Pons (tissue), 1 donor: Measurements from ENCODE around the gene ABCC5.

Source experiments
- DNase-seq: peaks from one replicate; pipeline ENCODE4 v3.0.0-alpha.2; 2016; ENCODE audit warnings: low spot score

ABCC5 gene

DNA sequence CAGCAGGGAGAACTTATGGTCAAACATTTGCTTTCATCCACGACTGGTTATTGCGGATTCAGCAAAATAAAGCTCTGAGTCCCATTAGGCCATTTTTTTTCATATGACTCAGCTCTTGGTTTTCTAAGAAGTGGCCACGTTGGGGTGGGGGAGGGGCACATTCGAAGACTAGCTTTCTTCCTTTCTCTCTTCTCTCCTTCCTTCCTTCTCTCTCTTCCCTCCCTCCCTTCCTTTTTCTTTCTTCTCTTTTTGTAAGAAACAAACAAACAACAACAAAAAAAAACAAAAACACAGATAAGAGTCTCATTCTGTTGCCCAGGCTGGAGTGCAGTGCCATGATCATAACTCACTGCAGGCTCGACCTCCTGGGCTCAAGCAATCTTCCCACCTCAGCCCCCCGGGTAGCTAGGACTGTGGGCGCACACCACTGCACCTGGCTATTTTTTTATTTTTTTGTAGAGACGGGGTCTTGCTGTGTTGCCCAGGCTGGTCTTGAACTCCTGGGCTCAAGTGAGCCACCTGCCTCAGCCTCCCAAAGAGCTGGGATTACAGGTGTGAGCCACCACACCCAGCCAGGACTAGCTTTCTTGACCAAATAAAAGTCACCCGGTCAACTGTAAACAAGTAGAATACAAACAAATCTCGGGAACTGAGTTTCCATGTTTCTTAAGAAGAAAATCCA lies 41.6 kb downstream of the ABCC5 start:
- DNase-seq, result no peak

DNA sequence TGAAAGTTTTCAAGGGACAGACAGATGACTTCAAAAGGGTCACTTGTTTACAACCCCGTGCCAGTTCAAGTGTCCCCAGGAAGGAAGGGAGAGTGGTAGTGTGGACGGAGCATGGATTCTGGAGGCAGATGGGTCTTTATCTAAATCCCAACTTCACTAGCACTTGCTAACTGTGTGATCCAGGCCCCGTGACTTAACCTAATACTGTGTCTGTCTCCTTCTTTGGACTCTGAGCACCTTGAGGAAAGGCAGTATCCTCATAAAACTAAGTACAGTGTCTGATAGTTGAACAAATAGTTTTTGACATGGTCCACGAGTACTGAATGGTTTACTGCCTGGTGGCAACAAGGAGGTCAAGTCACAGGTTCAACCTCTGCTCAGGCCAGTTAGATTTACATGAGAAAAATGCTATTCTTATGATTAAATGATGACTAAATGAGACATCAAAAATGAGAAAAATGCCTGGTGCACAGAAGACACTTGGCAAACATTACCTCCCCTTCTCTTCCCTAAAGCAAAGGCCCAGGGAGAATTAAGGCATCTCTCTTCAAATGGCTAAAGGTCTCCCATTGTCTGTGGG lies 48.9 kb downstream of the ABCC5 start:
- DNase-seq, result no peak

DNA sequence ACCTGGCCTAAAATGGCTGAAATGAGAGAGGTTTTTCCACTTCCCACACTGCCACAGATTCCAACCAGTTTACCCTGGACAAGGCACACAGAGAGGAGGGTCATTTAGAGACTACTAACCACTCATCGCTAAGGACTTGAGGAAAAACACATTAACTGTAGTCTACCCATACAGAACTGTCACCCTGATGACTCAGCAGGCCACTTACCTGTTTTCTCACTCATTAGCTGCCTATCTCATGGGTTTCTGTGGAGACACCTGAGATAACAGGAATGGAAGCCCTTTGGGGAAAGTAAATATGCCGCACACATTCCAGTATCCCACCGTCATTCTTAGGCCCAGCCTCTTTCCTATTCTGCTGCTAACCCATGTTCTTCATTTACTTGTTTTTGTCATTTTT lies 50.0 kb downstream of the ABCC5 start:
- DNase-seq, result no peak

DNA sequence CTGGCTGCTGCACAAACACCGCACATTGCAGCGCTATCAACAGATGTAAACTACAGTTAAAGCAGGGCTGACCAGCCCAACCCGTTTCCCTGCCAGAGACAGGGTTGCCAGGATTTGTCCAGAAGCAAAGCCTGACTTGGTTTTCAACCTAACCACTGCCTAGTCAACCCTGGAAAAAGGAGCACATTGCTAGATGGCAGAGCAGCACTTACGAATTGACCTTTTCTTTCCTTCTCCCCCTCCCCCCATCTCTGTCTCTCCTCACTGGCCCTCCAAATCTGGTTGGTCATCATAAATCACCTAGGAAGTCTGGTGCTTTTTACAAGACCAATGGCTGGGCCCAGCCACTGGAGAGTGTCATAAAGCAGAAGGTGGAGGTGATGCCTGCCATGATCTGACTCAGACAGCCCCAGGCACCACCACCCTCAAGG lies 51.3 kb downstream of the ABCC5 start:
- no peak for DNase-seq

DNA sequence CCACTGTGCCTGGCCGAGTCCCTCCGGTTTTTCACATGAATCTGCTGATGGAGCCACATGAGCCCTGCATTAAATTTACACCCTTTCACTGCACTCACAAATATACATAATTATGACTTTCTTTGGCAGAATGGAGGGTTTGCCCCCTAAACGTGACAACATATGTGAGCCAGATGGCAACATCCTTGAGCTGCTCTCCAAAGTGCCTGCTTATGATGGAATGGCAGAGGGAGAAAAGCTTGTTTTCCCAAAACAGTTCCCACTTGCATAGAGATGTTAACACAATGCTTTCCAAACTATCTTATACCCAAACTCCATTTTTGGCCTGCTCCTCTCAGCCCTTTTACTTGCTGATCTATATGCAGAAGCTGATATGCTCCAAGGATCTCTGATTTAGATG lies 54.9 kb downstream of the ABCC5 start:
- no peak for DNase-seq

DNA sequence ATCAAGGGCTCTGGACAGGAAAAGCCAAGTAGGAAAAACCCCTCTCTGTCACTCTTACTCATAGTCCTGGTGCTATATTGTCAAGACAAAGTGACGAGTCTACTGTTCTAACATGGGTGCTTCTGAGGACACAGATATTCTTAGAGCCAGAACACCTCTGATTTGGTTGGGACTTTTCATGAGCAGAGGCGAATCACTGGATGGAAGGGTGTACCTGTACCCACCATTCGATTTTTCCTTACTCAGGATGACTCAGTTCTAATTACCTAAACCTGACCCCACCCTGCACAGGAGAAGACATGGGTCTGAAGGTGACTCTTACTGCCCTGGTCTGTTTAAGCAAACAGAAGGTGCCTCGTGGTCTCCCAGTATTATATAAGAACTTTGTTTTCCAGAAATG lies 58.5 kb downstream of the ABCC5 start:
- DNase-seq, result no peak

DNA sequence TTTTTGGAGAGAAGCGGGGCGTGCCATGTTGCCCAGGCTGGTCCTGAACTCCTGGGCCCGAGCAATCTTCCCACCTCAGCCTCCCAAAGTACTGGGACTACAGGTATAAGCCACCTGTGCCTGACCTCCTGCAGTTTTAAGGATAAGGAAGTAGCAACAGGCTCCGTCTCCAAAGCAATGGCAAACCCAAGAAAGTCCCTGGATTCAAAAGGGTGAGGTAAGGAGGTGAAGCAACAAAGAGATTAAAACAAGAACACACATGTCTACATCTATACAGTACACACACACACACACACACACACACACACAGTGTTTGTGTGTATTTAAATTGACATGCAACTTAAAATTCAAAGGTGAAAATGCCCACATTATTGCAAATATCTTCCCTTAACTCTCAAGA lies 58.9 kb downstream of the ABCC5 start:
- no peak for DNase-seq

DNA sequence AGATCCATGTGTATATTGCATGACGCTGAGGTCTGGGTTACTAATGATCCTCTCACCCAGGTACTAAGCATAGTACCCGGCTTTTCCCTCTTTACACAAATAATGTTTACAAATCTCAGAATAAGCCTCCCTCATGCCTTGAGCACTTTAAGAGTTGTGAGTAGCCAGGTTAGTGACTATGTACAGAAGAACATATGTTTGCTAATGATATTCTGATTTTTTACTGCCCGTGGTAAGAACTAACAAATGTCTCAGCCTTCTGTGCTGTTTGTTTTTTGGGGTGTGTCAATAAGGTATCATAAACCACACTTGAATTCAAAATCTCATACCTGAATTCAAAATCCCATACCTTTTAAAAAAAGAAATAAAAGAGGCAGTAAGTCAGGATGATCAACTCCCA lies 59.5 kb downstream of the ABCC5 start:
- DNase-seq, result no peak

DNA sequence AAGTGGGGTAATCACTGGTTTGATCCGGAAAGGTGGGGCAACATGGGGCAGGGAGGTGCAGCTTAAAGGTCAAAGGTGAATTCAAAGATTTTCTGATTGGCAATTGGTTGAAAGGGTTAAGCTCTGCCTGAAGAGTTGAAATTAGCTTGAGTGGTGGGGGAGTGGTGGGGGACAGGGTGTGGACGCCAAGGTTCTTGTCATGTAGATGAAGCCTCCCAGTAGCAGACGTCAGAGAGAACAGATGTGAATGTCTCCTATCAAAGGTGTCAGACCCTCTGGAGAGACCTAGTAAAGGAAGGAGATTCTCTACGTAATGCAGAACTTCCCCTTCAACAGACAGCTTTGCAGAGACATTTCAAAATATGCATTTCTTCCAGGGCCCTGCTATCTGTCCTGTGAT lies 62.8 kb downstream of the ABCC5 start:
- no peak for DNase-seq

DNA sequence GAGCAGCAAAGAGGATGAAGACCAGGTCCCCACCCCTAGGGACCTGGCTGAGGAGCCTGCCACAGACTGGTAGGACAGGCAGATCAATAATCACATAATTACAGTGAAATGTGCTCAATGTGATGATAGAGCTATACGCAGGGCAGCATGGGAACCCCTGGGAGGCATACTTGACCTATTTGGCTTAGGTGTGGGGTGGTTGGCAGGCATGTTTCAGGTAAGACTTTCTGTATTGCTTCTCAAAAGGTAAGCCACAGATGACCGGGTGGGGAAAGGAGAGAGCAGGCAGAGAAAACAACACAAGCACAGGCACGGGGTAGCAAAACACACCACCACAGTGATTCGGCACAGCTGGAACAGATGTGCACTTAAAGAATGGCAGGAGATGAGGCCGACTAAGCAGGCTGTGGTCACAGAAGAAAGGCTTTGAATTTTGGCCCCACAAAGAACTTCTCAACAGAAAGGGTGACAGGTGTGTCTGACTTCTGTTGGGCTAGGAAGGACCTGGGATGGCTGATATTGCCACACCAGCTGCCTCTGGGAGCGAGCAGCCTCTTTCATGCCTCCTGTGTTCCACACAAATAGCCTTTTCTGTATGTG lies 64.1 kb downstream of the ABCC5 start:
- no peak for DNase-seq

DNA sequence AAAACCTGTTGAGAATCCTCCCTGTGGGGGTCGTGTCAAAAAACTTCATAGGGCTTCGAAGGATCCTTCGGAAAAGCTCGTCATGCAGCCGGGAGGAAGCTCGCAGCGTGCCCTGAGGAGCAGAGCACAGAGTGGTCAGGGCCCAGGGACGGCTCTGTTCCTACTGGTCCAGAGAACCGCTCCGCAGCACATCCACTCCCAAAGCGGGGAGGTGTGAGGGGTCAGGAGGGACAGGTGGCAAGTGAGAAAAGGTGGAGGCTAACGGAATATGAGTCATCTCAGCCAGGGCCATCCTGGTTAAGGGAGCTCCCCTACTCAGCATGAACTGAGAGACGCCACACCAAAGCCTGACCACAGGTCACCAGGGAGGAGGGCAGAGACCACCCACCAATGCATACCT lies 66.2 kb downstream of the ABCC5 start:
- DNase-seq, result no peak

DNA sequence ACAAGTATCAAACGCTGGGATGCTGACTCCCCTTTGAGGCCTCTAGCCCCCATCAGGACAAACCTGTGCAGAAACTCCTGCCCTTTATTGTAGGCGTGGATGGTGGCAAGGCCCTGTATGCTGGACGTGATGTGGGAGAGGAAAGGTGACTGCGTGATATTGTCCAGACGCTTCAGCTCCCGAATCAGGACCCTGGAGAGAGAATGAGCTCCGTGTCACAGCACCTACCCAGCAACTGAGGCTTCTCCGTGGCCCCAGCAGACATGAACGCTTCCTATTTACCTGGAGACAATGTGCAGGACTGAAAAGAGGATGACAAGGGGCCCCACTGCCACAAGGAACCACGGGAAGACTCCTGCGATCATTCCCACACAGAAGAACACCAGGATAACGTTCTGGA lies 68.0 kb downstream of the ABCC5 start:
- no peak for DNase-seq

DNA sequence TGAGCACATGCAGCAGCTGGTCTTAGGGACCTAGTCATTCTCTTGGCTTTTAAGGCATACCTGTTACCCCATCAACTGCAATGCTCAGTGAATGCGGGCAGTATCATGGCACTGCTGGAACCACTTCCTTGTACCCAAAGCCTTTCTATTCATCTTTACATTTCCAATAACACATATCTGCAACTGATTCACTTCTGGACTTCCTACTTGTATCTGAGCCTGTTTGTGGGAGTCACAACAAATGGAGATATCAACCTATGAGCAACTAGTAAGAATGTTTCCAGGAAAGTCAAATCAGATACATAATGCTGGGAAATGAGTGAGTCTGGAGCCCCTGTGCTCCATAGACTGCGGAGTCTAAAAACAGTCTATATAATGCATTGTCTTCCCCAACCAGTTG lies 71.6 kb downstream of the ABCC5 start:
- DNase-seq, result no peak

DNA sequence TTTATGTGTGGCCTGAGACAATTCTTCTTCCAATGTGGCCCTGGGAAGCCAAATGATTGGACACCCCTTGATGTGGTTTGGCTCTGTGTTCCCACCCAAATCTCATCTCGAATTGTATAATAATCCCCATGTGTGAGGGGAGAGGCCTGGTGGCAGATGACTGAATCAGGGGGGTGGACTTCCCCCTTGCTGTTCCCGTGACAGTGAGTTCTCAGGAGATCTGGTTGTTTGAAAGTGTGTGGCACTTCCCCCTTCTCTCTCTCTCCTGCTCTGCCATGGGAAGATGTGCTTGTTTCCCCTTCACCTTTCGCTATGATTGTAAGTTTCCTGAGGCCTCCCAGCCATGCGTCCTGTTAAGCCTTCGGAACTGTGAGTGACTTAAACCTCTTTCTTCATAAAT lies 72.9 kb downstream of the ABCC5 start:
- DNase-seq, result no peak

DNA sequence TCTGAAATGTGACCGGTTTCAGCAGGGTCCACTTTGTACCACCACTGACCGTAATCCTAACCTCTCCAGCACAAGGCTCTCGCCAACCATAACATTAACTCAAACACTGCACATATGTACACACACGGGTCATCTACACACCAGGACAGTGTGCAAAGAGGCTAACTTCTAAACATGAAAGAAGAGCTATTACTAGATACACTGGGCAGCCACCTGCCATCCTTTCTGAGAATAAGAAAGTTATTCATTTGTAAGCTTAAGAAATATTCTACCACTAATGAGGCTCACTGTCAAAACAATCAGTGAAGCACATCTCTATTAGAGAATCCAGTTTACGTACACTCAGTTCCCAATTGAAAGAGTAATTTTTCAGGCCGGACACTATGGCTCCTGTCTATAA lies 73.9 kb downstream of the ABCC5 start:
- no peak for DNase-seq

DNA sequence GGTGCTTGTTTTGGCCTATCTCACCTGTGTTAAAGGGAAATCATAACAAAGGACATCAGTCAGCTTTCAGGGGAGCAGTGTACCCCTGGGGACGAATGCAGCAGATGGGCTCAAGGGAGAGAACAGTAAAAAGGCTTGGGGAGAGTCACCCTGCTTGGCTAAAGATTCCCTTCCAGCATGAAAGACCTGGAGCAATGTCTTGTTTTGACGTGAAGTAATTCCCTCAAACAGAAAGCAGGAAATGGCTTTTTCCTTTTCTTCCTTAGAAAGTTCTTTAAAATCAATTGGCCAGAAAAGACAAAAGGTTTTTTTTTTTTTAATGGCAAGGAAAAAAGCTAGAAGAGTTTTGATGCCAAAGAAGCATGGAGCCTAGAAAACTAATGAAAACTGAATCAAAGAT lies 76.5 kb downstream of the ABCC5 start:
- no peak for DNase-seq

DNA sequence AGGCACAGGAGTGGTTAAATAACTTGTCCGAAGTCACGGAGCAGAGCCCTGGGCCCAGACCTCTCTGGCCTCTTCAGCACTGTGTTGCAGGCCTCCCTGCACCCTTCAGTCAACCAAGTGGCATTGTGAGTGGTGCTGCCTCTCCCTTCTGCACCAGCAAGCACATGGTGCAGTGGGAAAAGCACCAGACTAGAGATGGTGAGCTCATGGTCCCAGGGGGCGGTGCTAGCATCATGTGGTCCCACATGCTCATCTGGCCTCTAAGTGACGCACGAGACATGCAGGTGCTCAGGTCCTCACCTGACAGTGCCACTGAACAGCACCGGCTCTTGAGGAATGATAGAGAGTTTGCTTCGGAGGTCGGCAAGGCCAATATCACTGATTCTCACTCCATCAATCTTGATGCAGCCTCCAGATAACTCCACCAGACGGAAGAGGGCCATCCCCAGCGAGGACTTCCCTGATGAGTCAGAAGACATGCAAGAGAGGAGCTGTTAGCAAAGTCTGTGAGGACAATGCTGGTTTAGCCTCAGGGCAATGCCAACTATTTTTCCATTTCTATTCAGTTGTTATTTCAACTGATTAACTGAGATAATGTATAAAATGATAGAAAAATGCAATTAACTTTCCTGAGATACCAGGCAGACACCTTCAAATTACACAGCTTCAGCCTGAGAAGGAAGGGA lies 79.9 kb downstream of the ABCC5 start:
- no peak for DNase-seq

DNA sequence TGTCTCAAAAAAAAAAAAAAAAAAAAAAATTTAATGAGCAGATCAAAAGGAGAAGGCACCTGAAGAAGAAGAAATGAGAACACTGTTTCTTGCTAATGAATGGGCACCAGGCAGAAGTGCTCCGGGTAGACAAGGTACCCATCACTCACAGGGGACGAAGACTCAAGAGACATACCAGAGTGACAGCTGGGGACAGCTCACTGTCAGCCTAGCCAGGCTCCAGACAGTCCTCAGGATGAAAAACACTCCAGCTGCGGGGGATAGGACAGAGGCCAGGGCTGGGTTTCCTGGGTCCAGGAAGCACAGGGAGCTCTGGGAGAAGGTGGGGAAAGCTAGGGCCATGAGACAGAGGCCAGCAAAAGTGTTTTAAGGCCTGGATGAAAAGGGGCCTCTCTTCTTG lies 84.5 kb downstream of the ABCC5 start:
- DNase-seq, result no peak

DNA sequence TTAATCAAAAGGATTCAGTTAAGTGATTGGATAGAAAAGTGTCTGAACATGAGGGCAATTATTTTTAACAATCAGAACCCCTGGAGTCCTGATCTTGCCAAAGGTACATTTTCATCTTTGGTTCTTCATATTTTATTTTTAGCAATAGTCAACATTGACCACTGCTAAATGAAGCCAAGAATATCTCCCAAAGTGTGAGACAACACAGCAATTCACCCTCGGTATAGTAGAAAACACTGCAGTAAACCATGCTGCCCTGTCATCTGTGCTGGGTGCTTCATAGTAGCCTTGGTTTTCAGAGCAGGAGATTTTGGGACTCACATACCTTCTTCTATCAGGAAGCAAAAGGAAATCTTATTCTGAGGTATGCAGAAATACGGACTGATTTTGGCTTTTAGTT lies 85.8 kb downstream of the ABCC5 start:
- DNase-seq, result no peak

DNA sequence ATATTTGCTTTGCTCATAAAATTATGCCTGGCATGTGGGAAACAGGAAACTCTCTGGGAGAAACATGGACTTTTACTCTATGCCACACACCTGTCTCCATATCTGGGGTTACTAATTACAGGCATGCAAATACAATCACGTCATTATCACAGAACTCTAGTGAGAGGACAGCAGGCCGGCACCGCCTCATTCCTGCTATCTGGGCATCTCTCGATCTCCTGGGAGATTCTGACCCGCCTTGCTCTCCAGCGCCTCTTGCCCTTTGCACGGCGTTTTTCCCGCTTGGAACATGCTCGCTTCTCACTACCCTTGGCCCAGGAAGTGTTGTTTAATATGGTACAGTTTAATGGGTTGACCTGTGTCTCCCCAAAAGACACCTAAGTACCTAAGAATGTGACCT lies 87.6 kb downstream of the ABCC5 start:
- DNase-seq, result no peak

DNA sequence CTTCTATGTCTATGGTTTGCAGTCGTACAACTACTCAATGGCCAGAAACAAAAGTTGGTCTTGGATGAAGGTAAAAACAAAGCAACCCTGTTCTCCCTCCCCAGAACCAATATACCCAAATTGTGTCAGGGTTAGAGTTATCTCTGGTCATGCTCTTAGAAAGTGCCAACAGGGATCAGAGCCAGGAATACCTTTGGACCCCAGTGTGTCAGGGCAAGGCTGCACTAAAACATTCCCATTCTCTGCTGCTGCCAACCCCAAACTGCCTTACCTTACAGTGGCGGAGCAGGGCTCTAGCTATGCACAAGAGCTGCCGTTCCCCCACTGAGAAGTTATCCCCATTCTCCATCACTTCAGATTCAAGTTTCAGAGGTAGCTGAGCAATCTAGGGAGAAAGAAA lies 90.6 kb downstream of the ABCC5 start:
- no peak for DNase-seq

DNA sequence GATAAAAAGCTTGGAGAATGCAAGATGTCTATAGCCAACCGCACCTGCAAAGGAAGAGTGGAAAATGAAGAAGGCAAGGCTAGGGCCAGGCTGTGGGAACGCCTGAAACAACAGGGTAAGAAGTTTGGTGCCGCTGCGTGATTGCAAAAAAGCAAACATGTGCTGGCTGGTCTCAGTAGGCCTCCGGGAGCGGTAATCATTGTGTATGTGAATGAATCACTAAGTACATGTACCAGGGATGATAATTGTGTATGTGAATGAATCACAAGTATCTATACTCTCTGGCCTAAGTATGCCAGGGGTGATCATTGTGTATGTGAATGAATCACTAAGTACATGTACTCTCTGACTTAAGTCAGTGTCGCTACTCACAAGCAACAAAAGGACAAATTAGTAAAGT lies 92.7 kb downstream of the ABCC5 start:
- no peak for DNase-seq

DNA sequence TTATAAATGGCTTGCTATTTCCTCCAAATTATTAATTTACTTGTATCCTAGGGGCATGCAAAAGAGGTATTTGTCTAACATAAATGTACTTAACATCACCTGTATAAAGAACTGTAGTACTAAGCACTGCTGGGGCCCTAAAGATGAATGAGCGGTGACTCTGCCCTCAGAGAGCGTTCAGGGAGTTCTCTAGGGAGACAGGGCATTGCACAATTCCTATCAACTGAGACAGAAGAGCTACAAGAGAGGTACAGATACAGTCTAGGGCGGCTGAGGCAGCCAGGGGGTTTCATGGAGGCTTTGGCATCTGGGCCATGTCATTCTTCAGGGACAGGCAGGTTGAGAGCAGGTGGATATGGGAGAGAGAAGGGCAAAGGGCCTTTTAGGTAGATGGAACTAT lies 93.1 kb downstream of the ABCC5 start:
- DNase-seq, result no peak
